HG03066 (cell line): Measurements from ENCODE around the gene ZIM2.

Experiments used
- ATAC-seq: cut with Tn5 transposase; IDR thresholded peaks from one replicate; pipeline ENCODE4 v1.9.1; 2021; ENCODE audit warnings: low read depth; ENCODE audit not compliant: unreplicated experiment

ZIM2 gene

GRCh38 chr19:56811480-56811879 lies 29.0 kb downstream of the ZIM2 start:
- no peak for ATAC-seq

- ATAC-seq, result no peak
Measured at GRCh38 chr19:56810260-56810659, 30.3 kb downstream of the ZIM2 start.

GRCh38 chr19:56808717-56809392 lies 31.7 kb downstream of the ZIM2 start:
- no peak for ATAC-seq

GRCh38 chr19:56806639-56807038 lies 33.9 kb downstream of the ZIM2 start:
- no peak for ATAC-seq

- ATAC-seq, result no peak
Measured at GRCh38 chr19:56778351-56778750, 62.2 kb downstream of the ZIM2 start.

GRCh38 chr19:56769650-56770049 lies 70.9 kb downstream of the ZIM2 start:
- no peak for ATAC-seq

- no peak for ATAC-seq
Measured at GRCh38 chr19:56765137-56765536, 75.4 kb downstream of the ZIM2 start.

GRCh38 chr19:56764196-56764695 lies 76.3 kb downstream of the ZIM2 start:
- ATAC-seq, result no peak

GRCh38 chr19:56760842-56761241 lies 79.7 kb downstream of the ZIM2 start:
- ATAC-seq, result no peak

- no peak for ATAC-seq
Measured at GRCh38 chr19:56759531-56759930, 81.0 kb downstream of the ZIM2 start.

- no peak for ATAC-seq
Measured at GRCh38 chr19:56751078-56751489, 89.4 kb downstream of the ZIM2 start.

- no peak for ATAC-seq
Measured at GRCh38 chr19:56750658-56751057, 89.9 kb downstream of the ZIM2 start.

GRCh38 chr19:56748378-56748777 lies 92.1 kb downstream of the ZIM2 start:
- ATAC-seq, result no peak

- no peak for ATAC-seq
Measured at GRCh38 chr19:56746367-56746766, 94.2 kb downstream of the ZIM2 start.

- no peak for ATAC-seq
Measured at GRCh38 chr19:56740501-56740900, 100.0 kb downstream of the ZIM2 start.

GRCh38 chr19:56736571-56736970 lies 104.0 kb downstream of the ZIM2 start:
- ATAC-seq, result no peak

GRCh38 chr19:56732976-56733375 lies 107.5 kb downstream of the ZIM2 start:
- no peak for ATAC-seq

- ATAC-seq, result no peak
Measured at GRCh38 chr19:56727677-56728076, 112.8 kb downstream of the ZIM2 start.

GRCh38 chr19:56725829-56726424 lies 114.6 kb downstream of the ZIM2 start:
- no peak for ATAC-seq
